ENCODE data around the gene HK1.

HK1 gene

GRCh38 chr10:69334302-69335062 is 56.2 kb downstream of the HK1 start:
- Mint-ChIP-seq H3K27me3 (no peaks in the 10 kb centered on the region), H3K27ac (peak overlapping the region; percentile 86), H3K9me3 (no peaks in the 10 kb centered on the region), H3K4me3 (peak overlapping the region; percentile 62), H3K36me3 (ENCODE audit: low read depth) (peaks cover 16% of the 10 kb centered on the region), H3K4me1 (peaks cover 60% of the 10 kb centered on the region)
- ATAC-seq (peak; percentile 27), DNase-seq (no peak)

- peak; percentile 41 for DNase-seq
- H3K4me3 Mint-ChIP-seq = peak overlapping the region; percentile 62
- no peaks in the 10 kb centered on the region for H3K9me3 Mint-ChIP-seq
- peak overlapping the region; percentile 86 for H3K27ac Mint-ChIP-seq
- H3K36me3 Mint-ChIP-seq (ENCODE audit: low read depth) = peaks cover 15% of the 10 kb centered on the region
- no peaks in the 10 kb centered on the region for H3K27me3 Mint-ChIP-seq
- peaks cover 60% of the 10 kb centered on the region for H3K4me1 Mint-ChIP-seq
- peak; percentile 79 for ATAC-seq
Observed at GRCh38 chr10:69335063-69335587, 56.8 kb downstream of the HK1 start.

DNA sequence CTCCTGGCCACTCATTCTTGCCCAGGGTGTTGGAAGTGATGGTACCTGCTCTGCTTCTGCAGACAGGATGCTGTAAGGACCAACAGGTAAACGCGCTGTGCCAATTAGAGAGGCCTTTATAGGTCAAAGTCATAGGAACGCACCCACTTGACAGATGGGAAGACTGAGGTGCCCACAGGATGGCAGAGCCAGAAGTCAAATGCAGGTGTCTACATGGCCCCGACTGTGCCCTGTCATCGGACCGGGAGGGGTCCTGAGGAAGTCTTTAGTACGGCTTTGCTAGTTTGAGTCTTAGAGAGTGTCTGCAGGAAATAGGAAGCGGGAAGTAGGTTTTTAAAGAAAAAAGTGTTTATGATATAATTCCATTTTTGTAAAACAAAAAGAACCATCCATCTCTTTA is 57.3 kb downstream of the HK1 start:
- peak overlapping the region; percentile 86 for H3K27ac Mint-ChIP-seq
- no peaks in the 10 kb centered on the region for H3K9me3 Mint-ChIP-seq
- H3K4me3 Mint-ChIP-seq = no peak overlapping the region
- ATAC-seq (no peak), DNase-seq (no peak)
- H3K36me3 Mint-ChIP-seq (ENCODE audit: low read depth) = peaks cover 12% of the 10 kb centered on the region
- H3K4me1 Mint-ChIP-seq = peaks cover 60% of the 10 kb centered on the region
- H3K27me3 Mint-ChIP-seq = no peaks in the 10 kb centered on the region

DNA sequence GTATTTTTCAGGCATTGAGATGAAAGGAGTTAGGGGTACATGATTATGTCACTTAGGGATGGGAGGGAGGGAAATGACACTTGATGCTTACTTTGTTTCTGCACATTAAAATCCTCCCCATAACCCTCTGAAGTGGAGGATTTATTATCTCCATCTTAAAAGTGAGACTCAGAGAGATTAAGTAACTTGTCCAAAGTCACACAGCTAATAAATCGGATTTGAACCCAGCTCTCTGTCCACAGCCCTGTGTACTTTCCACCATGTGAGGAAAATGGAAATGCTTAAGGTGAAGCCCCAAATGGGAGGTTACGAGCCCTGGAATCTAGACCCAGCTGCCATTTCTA is 58.6 kb downstream of the HK1 start:
- Mint-ChIP-seq H3K4me1 (peaks cover 67% of the 10 kb centered on the region), H3K27me3 (no peaks in the 10 kb centered on the region)

GRCh38 chr10:69337296-69338132 is 59.2 kb downstream of the HK1 start:
- Mint-ChIP-seq H3K27ac (peak overlapping the region; percentile 35), H3K9me3 (no peaks in the 10 kb centered on the region), H3K36me3 (ENCODE audit: low read depth) (peaks cover 14% of the 10 kb centered on the region), H3K4me1 (peaks cover 72% of the 10 kb centered on the region), H3K4me3 (no peak overlapping the region), H3K27me3 (no peaks in the 10 kb centered on the region)
- no peak for DNase-seq
- ATAC-seq = no peak

More for the DNA sequence above, 58.6 kb downstream of the HK1 start:
- H3K36me3 Mint-ChIP-seq (ENCODE audit: low read depth) = peaks cover 10% of the 10 kb centered on the region
- DNase-seq (no peak), ATAC-seq (no peak)
- H3K4me3 Mint-ChIP-seq = no peak overlapping the region
- H3K9me3 Mint-ChIP-seq = no peaks in the 10 kb centered on the region
- H3K27ac Mint-ChIP-seq = peak overlapping the region; percentile 35

GRCh38 chr10:69338133-69338456 is 59.8 kb downstream of the HK1 start:
- ATAC-seq = no peak
- Mint-ChIP-seq H3K27me3 (no peaks in the 10 kb centered on the region), H3K4me3 (no peak overlapping the region), H3K27ac (peak overlapping the region; percentile 22), H3K4me1 (peaks cover 73% of the 10 kb centered on the region), H3K36me3 (ENCODE audit: low read depth) (peaks cover 16% of the 10 kb centered on the region), H3K9me3 (no peaks in the 10 kb centered on the region)
- DNase-seq = no peak

- Mint-ChIP-seq H3K27me3 (no peaks in the 10 kb centered on the region), H3K4me3 (no peak overlapping the region), H3K4me1 (peaks cover 76% of the 10 kb centered on the region)
Observed at GRCh38 chr10:69338547-69339450, 60.5 kb downstream of the HK1 start.

GRCh38 chr10:69340695-69341094 is 62.4 kb downstream of the HK1 start:
- H3K4me3 Mint-ChIP-seq = no peak overlapping the region
- no peak for DNase-seq
- ATAC-seq = no peak
- no peaks in the 10 kb centered on the region for H3K9me3 Mint-ChIP-seq
- no peaks in the 10 kb centered on the region for H3K27me3 Mint-ChIP-seq
- H3K4me1 Mint-ChIP-seq = peaks cover 76% of the 10 kb centered on the region
- H3K36me3 Mint-ChIP-seq (ENCODE audit: low read depth) = peaks cover 30% of the 10 kb centered on the region
- H3K27ac Mint-ChIP-seq = no peak overlapping the region

More at GRCh38 chr10:69338547-69339450, 60.5 kb downstream of the HK1 start:
- ATAC-seq (no peak), DNase-seq (no peak)
- peaks cover 19% of the 10 kb centered on the region for H3K36me3 Mint-ChIP-seq (ENCODE audit: low read depth)
- H3K27ac Mint-ChIP-seq = peak overlapping the region; percentile 46
- no peaks in the 10 kb centered on the region for H3K9me3 Mint-ChIP-seq

- no peaks in the 10 kb centered on the region for H3K9me3 Mint-ChIP-seq
- H3K36me3 Mint-ChIP-seq (ENCODE audit: low read depth) = peaks cover 49% of the 10 kb centered on the region
- H3K27ac Mint-ChIP-seq = peak overlapping the region; percentile 7
- no peak for ATAC-seq
- no peaks in the 10 kb centered on the region for H3K27me3 Mint-ChIP-seq
- H3K4me1 Mint-ChIP-seq = peaks cover 81% of the 10 kb centered on the region
- no peak overlapping the region for H3K4me3 Mint-ChIP-seq
- no peak for DNase-seq
Observed at GRCh38 chr10:69343905-69344304, 65.6 kb downstream of the HK1 start.

GRCh38 chr10:69344591-69345252 is 66.4 kb downstream of the HK1 start:
- H3K27me3 Mint-ChIP-seq = no peaks in the 10 kb centered on the region
- DNase-seq (no peak), ATAC-seq (peak; percentile 47)
- peaks cover 83% of the 10 kb centered on the region for H3K4me1 Mint-ChIP-seq
- H3K4me3 Mint-ChIP-seq = no peak overlapping the region
- H3K9me3 Mint-ChIP-seq = no peaks in the 10 kb centered on the region
- peaks cover 53% of the 10 kb centered on the region for H3K36me3 Mint-ChIP-seq (ENCODE audit: low read depth)
- peak overlapping the region; percentile 14 for H3K27ac Mint-ChIP-seq

GRCh38 chr10:69345402-69345801 is 67.1 kb downstream of the HK1 start:
- H3K27me3 Mint-ChIP-seq = no peaks in the 10 kb centered on the region
- H3K4me3 Mint-ChIP-seq = no peak overlapping the region

GRCh38 chr10:69345890-69346474 is 67.7 kb downstream of the HK1 start:
- no peak overlapping the region for H3K4me3 Mint-ChIP-seq
- DNase-seq (no peak), ATAC-seq (no peak)

More at GRCh38 chr10:69345402-69345801, 67.1 kb downstream of the HK1 start:
- DNase-seq (no peak), ATAC-seq (no peak)
- Mint-ChIP-seq H3K4me1 (peaks cover 81% of the 10 kb centered on the region), H3K9me3 (no peaks in the 10 kb centered on the region), H3K27ac (peak overlapping the region; percentile 14), H3K36me3 (ENCODE audit: low read depth) (peaks cover 57% of the 10 kb centered on the region)

DNA sequence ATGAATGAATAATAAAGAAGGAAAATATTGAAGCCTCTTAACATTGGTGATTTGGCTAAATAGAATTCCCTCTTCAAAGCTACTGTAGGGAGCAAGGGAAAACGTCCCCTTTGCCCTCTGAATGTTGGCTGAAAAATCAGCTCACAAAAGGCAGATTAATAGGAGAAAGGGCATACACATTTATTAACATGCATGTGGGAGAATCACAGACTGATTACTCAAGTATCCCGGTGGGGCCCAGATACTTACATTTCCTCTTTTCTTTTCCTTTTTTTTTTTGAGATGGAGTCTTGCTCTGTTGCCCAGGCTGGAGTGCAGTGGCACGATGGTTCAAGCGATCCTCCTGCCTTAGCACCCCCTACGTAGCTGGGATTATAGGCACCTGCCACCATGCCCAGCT is 68.5 kb downstream of the HK1 start:
- peaks cover 76% of the 10 kb centered on the region for H3K4me1 Mint-ChIP-seq
- no peak for ATAC-seq
- no peak overlapping the region for H3K27ac Mint-ChIP-seq
- H3K36me3 Mint-ChIP-seq (ENCODE audit: low read depth) = peaks cover 62% of the 10 kb centered on the region
- no peaks in the 10 kb centered on the region for H3K27me3 Mint-ChIP-seq
- DNase-seq = no peak
- H3K9me3 Mint-ChIP-seq = no peaks in the 10 kb centered on the region
- H3K4me3 Mint-ChIP-seq = no peak overlapping the region

More at GRCh38 chr10:69345890-69346474, 67.7 kb downstream of the HK1 start:
- Mint-ChIP-seq H3K27ac (peak overlapping the region; percentile 26), H3K36me3 (ENCODE audit: low read depth) (peaks cover 59% of the 10 kb centered on the region), H3K9me3 (no peaks in the 10 kb centered on the region), H3K27me3 (no peaks in the 10 kb centered on the region), H3K4me1 (peaks cover 76% of the 10 kb centered on the region)

Measured in activated naive CD8-positive, alpha-beta T cell treated with anti-CD3 and anti-CD28 coated beads, Interleukin-2, amount 50 U/mL, for 24 hours (primary cell).